HepG2 (cell line): ENCODE measurements around the gene CAPN12. TPM values are rescaled to one million over a fixed set of nuclear protein-coding genes. Genes with fewer than 3 reads are reported as not detected.

Source experiments
- ERF ChIP-seq: IDR thresholded peaks from 2 replicates; pipeline ENCODE4 v1.6.1; 2018; ENCODE audit warnings: missing biosample characterization, missing genetic modification reagents
- TCF7L2 ChIP-seq: IDR thresholded peaks from 2 replicates; pipeline ENCODE4 v1.6.1; 2011; ENCODE audit warnings: mild to moderate bottlenecking, low read depth, low read length, moderate library complexity
- ZBTB40 ChIP-seq, 2 experiments: fragments of 450-650 bp in 1 of 2; sonication (generic) in 1 of 2; formaldehyde crosslinking in 1 of 2; IDR thresholded peaks; 2 replicates each; pipeline versions ENCODE4 v1.6.1 to v1.8.0; 2016 to 2022; ENCODE audit warnings: antibody characterized with exemption in 1 of 2, mild to moderate bottlenecking in 1 of 2, missing genetic modification reagents in 1 of 2
- ZFP36 ChIP-seq: fragments of 150-350 bp; IDR thresholded peaks from 2 replicates; pipeline ENCODE4 v1.6.1; 2018; ENCODE audit warnings: borderline replicate concordance, low read length, low read depth; ENCODE audit not compliant: partially characterized antibody
- polyA plus RNA-seq, 8 experiments: library from polyadenylated mRNA; depleted of rRNA in 3 of 8; stranded (reverse) in 7 of 8; unstranded in 1 of 8; fragments of >200 nt; fragmentation: Illumina TruSeq in 4 of 8; extraction: Trizol in 4 of 8; gene quantifications; 2 replicates each; pipeline versions ENCODE4 v1.2.1 to v1.2.3, GENCODE V29; 2011 to 2016; ENCODE audit warnings: low read depth in 4 of 8, missing spikeins in 1 of 8, mixed read lengths in 1 of 8; ENCODE audit not compliant: insufficient read depth in 1 of 8
- total RNA-seq, 5 experiments: library from RNA; depleted of rRNA; stranded (reverse); fragments of >200 nt; fragmentation: Illumina TruSeq; extraction: Trizol; gene quantifications; 2 replicates each; pipeline ENCODE4 v1.2.3, GENCODE V29; 2016; ENCODE audit warnings: low read depth in 1 of 5

Gene CAPN12
- total and polyA plus RNA-seq, 2 of the 13 experiments (the other 11 are each of a cell fraction or from before 2014, with no cell fraction given), result 1.6 to 13.6 TPM

- TF ChIP-seq ERF (CRISPR knock-in tag) (0 out of 2 replicates have a peak, but pooled peaks have one; percentile 35), ZBTB40 (IDR thresholded peaks at IDR 0.05) (no peak), ZBTB40 (CRISPR knock-in tag; IDR thresholded peaks at IDR 0.05) (no peak), ZFP36 (peak; percentile 86), TCF7L2 (no peak)
These were observed 60.7 kb downstream of the CAPN12 start (continued) for GRCh38 chr19:38683393-38684077.
